RWPE2 (cell line): Measurements from ENCODE around the gene TEX261.
A peak's percentile ranks its signal among the peaks of the same experiment; 100 is the strongest.
"Not testable (repeated sequence)": the region's sequence is repeated elsewhere in the genome, so short reads cannot be mapped to it uniquely, and the experiment has no call there.

Experiments
- ATAC-seq: fragments of 200-7000 bp; cut with Tn5 transposase; 3 replicates; pipeline ENCODE4 v1.9.1; 2021; ENCODE audit warnings: low read depth
- DNase-seq: peaks from one replicate; pipeline ENCODE4 v3.0.0-alpha.2; 2020; ENCODE audit warnings: low spot score
- H3K27ac ChIP-seq: fragments of 450-650 bp; 2 replicates; pipeline ENCODE4 v1.5.1; 2017; ENCODE audit warnings: mild to moderate bottlenecking; ENCODE audit not compliant: poor library complexity, severe bottlenecking
- H3K27me3 ChIP-seq: fragments of 250-450 bp; sonication (Bioruptor Pico); 2 replicates; pipeline ENCODE4 v1.5.1; 2021; ENCODE audit warnings: mild to moderate bottlenecking, moderate library complexity; ENCODE audit not compliant: insufficient read depth, poor library complexity, severe bottlenecking
- H3K36me3 ChIP-seq: fragments of 250-450 bp; sonication (Bioruptor Pico); 2 replicates; pipeline ENCODE4 v1.5.1; 2020; ENCODE audit warnings: low read depth, mild to moderate bottlenecking, moderate library complexity
- H3K4me1 ChIP-seq: fragments of 250-450 bp; sonication (Bioruptor Pico); 2 replicates; pipeline ENCODE4 v1.5.1; 2021; ENCODE audit warnings: mild to moderate bottlenecking, moderate library complexity; ENCODE audit not compliant: insufficient read depth, poor library complexity, severe bottlenecking
- H3K4me3 ChIP-seq: fragments of 250-450 bp; sonication (Bioruptor Pico); 2 replicates; pipeline ENCODE4 v1.5.1; 2021; ENCODE audit warnings: mild to moderate bottlenecking, moderate library complexity; ENCODE audit not compliant: severe bottlenecking
- H3K9me3 ChIP-seq: fragments of 250-450 bp; sonication (Bioruptor Pico); 2 replicates; pipeline ENCODE4 v1.5.1; 2021; ENCODE audit warnings: mild to moderate bottlenecking, moderate library complexity; ENCODE audit not compliant: severe bottlenecking
- TF ChIP-seq, protein P1 (sequence below): fragments of 450-650 bp; IDR thresholded peaks from one replicate; pipeline ENCODE4 v1.5.1; 2017; ENCODE audit warnings: mild to moderate bottlenecking, moderate library complexity; ENCODE audit not compliant: poor library complexity, severe bottlenecking

Gene TEX261

DNA sequence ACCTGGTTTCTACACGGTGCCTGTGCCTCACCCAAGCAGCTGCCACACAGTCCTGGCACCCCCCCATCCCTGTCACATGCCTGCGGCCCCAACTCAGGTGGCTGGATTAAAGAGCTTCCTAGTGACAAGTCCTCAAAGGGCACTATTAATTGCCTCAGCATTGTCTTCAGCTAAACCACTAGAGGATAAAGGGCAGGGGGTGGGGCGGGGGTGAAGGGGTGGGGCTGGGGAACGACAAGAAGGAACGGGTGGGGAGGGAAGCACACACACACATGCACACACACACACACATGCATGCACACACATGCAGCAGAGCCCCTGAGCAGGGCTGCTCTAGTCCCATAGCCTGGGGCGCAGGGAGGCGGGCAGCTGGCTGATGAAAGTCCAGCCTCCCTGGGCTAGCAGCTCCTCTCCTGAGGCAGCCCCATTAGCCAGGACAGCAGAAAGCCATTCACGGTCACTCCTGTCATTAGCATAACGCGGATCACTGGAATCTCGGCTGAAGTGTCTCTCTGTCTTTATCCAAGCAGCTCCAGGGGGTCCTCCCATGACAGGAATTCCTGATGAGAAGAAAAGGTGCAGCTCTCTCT is 7.4 kb upstream of the TEX261 start:
- no peak for DNase-seq
- TF ChIP-seq, protein P1, sequence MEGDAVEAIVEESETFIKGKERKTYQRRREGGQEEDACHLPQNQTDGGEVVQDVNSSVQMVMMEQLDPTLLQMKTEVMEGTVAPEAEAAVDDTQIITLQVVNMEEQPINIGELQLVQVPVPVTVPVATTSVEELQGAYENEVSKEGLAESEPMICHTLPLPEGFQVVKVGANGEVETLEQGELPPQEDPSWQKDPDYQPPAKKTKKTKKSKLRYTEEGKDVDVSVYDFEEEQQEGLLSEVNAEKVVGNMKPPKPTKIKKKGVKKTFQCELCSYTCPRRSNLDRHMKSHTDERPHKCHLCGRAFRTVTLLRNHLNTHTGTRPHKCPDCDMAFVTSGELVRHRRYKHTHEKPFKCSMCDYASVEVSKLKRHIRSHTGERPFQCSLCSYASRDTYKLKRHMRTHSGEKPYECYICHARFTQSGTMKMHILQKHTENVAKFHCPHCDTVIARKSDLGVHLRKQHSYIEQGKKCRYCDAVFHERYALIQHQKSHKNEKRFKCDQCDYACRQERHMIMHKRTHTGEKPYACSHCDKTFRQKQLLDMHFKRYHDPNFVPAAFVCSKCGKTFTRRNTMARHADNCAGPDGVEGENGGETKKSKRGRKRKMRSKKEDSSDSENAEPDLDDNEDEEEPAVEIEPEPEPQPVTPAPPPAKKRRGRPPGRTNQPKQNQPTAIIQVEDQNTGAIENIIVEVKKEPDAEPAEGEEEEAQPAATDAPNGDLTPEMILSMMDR, result no peak
- Histone ChIP-seq H3K27ac (no peak overlapping the region), H3K27me3 (no peaks in the 10 kb centered on the region), H3K4me3 (no peak overlapping the region), H3K36me3 (no peaks in the 10 kb centered on the region), H3K9me3 (no peaks in the 10 kb centered on the region), H3K4me1 (no peaks in the 10 kb centered on the region)
- ATAC-seq, result no peak

DNA sequence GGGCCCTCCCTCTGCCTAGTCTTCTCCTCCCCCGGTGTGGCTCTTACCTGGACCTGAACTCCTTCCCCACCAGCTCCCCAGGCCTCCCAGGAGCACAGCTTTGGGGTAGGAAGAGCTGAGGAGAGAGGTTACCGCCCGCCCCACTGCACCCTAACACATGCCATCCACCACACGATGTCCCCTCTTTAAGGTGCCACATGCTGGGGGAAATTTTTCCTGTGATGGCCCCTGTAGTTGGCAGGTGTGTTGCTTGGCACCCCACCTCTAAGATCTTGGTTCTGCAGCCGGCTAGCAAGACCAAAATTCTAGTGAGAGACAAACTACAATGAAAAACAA is 6.9 kb upstream of the TEX261 start:
- ATAC-seq, result no peak
- no peaks in the 10 kb centered on the region for H3K27me3 ChIP-seq
- H3K36me3 ChIP-seq, result no peaks in the 10 kb centered on the region
- H3K4me1 ChIP-seq, result no peaks in the 10 kb centered on the region
- H3K9me3 ChIP-seq, result no peaks in the 10 kb centered on the region
- no peak overlapping the region for H3K27ac ChIP-seq
- TF ChIP-seq, protein P1, result no peak
- DNase-seq, result no peak
- no peak overlapping the region for H3K4me3 ChIP-seq

DNA sequence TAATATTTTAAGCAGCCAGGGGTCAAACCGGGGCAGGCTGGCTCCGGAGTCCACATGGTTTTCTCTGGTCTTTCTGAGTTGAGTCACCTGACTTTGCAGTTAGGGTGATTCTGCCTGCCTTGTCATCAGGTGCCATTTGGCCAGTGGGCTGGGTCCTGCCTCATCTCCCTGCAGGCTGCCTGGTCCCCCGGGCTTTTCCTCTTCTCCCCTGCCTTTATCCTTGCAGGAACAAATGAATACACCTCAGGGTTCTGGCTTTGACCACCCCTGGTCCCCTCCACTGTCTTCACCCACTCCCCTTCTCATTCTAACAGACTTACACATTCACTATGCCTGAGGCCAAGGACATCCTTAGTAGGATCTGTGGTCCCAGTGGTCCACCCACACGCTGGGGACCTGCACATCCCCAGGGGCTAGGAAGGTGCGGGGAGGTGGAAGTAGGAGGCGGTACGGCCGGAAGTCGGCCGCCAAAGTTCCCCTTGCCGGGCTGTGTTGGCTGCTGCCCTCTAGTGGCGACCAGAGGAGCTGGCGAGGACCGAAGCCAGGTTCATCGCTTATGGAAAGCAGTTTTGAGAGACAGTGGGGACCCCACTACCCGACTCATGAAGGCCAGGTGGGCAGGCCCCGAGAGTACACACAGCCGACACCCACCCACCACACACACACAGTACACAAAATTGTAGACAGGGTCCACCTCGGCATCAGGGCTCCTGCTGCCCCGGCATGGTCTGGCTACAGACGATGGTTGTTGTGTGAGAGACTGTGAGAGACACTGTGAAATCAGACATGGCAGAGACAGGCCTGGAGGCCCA is 6.3 kb upstream of the TEX261 start:
- no peak for DNase-seq

DNA sequence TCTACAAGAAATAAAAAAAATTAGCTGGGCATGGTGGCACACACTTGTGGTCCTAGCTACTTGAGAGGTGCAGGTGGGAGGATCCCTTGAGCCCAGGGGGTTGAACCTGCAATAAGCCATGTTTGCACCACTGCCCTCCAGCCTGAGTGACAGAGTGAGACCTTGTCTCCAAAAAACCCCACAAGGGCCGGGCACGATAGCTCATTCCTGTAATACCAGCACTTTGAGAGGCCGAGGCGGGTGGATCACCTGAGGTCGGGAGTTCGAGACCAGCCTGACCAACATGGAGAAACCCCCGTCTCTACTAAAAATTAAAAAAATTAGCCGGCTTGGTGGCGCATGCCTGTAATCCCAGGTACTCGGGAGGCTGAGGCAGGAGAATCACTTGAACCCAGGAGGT is 5.3 kb upstream of the TEX261 start:
- ATAC-seq, DNase-seq, H3K27me3 ChIP-seq, H3K4me1 ChIP-seq, H3K27ac ChIP-seq, H3K36me3 ChIP-seq, H3K4me3 ChIP-seq, H3K9me3 ChIP-seq: not testable (repeated sequence)

More for the DNA sequence above, 6.3 kb upstream of the TEX261 start:
- H3K9me3 ChIP-seq, result no peaks in the 10 kb centered on the region
- ATAC-seq, result peak; percentile 70
- no peak overlapping the region for H3K27ac ChIP-seq
- H3K27me3 ChIP-seq, result no peaks in the 10 kb centered on the region
- no peaks in the 10 kb centered on the region for H3K4me1 ChIP-seq
- no peaks in the 10 kb centered on the region for H3K36me3 ChIP-seq
- H3K4me3 ChIP-seq, result no peak overlapping the region
- TF ChIP-seq, protein P1, result peak; percentile 94

DNA sequence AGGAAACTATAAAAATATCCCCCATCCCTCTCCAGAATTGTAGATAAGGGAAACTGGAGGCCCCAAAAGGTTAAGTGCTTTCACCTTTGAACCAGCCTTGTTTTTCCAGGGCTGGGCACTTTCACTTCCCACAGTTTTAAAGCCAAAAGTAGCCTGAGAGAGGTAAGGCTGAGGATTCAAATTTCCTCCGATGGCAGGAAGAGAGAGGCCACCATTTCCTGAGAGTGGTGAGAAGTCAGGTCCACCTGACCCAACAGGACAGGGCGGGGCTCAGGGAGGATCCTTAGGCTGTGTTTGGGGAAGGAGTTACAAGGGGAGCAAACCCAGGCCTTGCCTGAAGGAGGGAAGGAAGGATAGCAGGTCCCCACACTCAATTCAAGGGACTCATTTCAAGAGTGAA is 4.7 kb upstream of the TEX261 start:
- Histone ChIP-seq H3K27ac (no peak overlapping the region), H3K9me3 (no peaks in the 10 kb centered on the region), H3K27me3 (no peaks in the 10 kb centered on the region), H3K4me1 (peaks cover 3% of the 10 kb centered on the region), H3K4me3 (no peak overlapping the region), H3K36me3 (no peaks in the 10 kb centered on the region)
- no peak for ATAC-seq
- DNase-seq, result no peak
- TF ChIP-seq, protein P1, result no peak

DNA sequence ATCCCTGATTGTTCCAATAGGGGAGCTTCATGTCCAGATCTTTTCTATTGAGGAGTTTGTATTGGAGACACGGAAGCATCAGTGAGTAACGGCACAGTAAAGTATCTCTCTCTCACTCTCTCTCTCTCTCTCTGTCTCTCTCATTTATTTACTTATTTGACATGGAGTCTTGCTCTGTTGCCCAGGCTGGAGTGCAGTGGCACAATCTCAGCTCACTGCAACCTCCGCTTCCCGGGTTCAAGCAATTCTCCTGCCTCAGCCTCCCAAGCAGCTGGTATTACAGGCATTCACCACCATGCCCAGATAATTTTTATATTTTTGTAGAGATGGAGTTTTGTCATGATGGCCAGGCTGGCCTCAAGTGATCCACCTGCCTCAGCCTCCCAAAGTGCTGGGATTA is 4.2 kb upstream of the TEX261 start:
- not testable (repeated sequence) for H3K4me3 ChIP-seq, H3K27me3 ChIP-seq, ATAC-seq, H3K36me3 ChIP-seq, H3K9me3 ChIP-seq, DNase-seq, H3K27ac ChIP-seq, H3K4me1 ChIP-seq
